ENCODE results near the gene C16orf95.
A peak's percentile ranks its signal among the peaks of the same experiment; 100 is the strongest.
"Not testable (repeated sequence)": the region's sequence is repeated elsewhere in the genome, so short reads cannot be mapped to it uniquely, and the experiment has no call there.

The C16orf95 gene, protein sequence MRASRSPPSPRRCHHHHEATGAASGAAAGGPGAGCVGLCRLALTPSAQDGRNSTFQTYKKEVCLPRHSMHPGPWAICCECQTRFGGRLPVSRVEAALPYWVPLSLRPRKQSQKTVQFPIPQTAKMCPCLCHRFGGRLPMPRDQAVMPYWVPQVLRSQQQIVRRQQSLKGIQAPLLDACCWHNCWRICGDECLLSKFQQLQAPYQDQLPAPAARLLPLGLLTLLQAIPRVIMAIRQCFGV

DNA sequence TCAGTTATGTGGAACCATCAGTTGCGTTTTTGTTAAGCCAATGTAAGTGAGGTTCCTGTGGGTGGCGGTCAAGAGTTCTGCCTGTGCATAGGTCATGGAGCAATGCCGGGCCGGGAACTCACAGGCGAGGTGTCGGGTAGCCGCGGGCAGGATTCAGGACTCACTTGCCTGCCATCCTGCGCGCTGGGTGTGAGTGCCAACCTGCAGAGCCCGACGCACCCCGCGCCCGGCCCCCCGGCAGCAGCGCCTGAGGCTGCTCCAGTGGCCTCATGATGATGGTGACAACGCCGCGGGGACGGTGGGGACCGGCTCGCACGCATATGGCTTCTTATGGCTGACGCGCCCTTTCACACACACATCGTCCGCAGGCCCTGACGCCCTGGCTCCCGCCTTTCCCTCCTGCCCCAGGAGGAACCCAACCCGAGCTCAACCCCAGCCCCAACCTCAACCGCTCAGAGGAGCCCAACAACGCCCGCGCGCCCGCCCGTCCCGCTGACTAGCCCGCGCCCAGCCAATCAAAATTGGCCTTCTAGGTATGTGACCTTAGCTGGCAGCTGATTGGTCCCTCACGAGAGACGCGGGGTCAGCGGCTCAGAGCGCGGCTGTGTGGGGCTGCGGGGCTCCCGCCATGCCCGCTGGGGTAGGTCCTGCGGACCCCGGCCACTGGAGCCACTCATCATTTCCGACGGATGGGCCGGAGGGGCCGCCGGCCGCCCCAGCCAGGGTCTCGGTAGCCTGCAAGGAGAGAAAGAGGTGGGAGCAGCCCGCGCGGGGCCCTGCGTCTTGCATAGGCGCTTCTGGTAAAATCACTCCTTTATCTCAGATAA lies at the start of gene C16orf95:
TSS of gene C16orf95 (minus strand) at position 470 of the 827 bp plus-strand sequence. CDS start at position 320, 150 bp downstream.
- DNase-seq (ENCODE audit: low read depth in 2 of 3, low spot score in 2 of 3) = peak; percentile 91 to 99 (median 96)

DNA sequence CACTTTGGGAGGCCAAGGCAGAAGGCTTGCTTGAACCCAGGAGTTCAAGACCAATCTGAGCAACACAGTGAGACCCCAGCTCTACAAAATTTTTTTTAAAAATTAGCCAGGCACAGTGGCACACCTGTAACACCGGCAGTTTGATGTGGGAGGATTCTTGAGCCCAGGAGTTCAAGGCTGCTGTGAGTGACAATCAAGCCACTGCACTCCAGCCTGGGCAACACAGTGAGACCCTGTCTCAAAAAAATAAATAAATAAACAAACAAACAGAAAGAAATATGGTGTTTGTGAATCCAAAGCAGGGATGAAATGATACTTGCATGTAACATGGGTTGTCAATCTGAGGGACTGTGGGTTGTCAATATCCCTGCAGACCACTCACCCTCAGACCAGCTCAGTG lies 49.7 kb upstream of the C16orf95 start:
- no peak for DNase-seq (ENCODE audit: low read depth in 2 of 3, low spot score in 2 of 3)

DNA sequence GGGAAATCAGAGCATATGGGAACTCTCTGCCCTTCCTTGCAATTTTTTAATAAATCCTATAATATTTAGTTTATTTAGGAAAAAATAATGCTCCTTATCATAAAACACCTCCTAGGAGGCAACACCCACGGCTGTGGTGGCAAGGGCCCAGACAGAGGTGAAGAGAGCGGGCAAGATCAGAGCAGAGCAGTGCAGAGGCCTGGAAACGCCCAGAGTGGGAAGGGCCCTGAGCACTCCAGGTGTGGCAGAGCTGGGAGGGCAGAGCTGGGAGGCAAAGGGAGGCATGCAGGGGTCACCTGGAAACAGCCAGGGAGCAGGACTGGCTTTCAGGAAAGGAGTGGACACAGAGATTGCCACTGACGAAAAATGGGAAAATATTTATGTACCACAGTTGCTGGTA lies 49.1 kb upstream of the C16orf95 start:
- no peak for DNase-seq (ENCODE audit: low read depth in 2 of 3, low spot score in 2 of 3)

DNA sequence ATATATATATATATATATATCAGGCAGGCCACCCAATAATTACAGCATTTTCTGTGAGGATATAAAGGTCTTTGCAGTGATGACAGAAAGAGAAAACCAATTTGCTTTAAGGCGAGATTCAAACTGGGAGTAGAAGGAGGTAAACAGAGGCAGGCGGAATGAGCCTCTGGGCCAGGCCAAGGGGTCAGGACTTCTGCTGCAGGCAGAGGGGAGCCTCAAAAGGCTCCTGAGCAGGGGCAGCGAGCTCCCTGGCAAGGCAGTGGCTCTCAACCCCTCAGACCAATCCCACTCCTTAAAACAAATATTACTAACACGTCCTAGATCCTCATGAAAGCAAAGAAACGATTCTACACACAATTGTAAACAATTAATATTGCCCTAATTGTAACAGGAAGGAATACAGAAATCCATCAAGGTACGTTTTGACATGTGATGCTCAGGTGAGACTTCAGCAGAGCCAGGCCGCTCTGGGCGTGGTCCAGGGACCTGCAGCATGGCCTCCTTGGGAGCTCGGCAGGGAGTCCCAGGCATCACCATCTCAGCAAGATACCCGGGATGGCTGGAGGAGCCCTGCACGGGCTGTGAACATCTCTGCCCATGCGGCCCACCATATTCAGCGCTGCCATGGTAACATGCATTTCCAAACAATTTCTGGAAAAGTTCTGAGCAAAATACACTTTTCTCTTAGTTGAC lies 48.0 kb upstream of the C16orf95 start:
- DNase-seq (ENCODE audit: low read depth in 2 of 3, low spot score in 2 of 3) = no peak

DNA sequence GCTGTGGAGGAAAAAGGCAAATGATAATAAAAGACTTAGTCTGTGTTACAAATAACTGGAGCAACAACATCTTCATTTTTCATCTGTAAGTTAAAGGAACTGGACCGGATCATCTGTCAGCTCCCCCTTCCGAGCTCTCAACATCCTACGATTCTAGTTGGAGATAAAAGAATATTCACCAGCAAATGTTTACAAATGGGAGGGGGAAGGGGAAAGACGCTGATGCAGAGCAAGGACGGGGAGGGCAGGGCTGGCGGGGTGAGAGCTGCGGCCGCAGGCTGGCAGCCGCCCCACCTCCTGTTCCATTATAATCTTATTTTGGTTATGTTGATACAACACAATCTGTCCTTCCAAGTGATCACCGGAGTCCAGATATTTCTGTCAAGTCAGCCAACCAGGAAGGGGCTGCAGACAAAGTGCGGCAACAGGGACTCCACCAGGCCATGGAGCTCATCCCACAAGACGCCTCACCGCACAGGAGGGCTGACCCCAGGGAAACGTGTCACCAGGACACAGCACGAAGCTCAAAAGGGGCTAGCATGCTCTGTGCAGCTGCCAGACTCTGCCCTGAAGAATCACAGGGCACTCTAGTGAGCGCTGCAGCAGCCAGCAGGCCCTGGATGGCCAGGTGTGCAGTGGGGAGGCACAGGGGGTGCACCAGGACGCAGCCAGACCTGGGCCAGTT lies 46.7 kb upstream of the C16orf95 start:
- DNase-seq (ENCODE audit: low read depth in 2 of 3, low spot score in 2 of 3) = no peak

DNA sequence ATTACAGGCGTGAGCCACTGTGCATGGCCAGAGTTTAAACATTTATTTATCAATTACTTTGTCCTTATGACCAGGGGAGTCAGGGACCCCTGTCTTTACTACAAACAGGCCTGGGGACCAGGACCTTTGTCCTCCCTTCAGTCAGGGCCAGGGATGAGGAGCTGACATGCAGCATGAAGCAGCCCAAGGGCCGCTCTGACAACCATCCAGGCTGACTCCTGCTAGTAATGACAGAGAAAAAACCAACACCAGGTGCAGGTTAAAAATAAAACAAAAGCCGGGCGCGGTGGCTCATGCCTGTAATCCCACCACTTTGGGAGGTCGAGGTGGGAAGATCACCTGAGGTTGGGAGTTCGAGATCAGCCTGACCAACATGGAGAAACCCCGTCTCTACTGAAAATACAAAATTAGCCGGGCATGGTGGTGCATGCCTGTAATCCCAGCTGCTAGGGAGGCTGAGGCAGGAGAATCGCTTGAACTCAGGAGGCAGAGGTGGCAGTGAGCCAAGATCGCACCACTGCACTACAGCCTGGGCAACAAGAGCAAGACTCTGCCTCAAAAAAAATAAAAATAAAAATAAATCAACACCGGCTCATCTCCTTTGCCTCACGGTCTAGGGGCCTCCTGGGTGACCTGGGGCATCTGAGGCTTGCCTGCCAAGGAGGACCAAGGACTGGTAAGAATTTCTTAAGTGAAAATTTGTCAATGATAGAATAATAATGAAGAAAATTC lies 45.8 kb upstream of the C16orf95 start:
- DNase-seq (ENCODE audit: low read depth in 2 of 3, low spot score in 2 of 3) = not testable (repeated sequence)

DNA sequence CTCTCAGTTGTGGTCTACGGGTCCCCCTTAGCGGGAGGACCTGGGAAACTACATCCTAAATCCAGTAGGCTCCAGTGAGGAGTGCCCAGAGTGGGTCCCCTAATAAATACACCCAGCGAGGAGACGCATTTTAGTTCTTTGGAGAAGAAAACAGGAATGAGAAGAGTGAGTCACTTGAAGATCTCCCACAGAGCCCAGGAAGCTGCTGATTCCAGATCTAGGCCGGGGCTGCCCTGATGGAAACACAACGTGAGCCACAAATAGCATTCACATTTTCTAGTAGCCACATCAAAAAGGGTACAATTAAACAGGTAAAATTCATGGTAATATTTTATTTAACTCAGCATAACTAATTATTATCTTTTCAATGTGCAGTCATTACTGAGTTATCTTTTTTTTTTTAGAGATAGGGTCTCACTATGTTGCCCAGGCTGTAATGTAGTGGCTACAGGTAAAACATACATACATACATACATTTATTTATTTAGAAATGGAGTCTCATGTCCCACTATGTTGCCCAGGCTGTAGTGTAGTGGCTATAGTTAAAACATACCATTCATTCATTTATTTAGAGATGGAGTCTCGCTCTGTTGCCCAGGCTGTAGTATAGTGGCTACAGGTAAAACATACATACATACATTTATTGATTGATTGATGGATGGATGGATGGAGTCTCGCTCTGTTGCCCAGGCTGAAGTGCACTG lies 44.9 kb upstream of the C16orf95 start:
- DNase-seq (ENCODE audit: low read depth in 2 of 3, low spot score in 2 of 3) = no peak

DNA sequence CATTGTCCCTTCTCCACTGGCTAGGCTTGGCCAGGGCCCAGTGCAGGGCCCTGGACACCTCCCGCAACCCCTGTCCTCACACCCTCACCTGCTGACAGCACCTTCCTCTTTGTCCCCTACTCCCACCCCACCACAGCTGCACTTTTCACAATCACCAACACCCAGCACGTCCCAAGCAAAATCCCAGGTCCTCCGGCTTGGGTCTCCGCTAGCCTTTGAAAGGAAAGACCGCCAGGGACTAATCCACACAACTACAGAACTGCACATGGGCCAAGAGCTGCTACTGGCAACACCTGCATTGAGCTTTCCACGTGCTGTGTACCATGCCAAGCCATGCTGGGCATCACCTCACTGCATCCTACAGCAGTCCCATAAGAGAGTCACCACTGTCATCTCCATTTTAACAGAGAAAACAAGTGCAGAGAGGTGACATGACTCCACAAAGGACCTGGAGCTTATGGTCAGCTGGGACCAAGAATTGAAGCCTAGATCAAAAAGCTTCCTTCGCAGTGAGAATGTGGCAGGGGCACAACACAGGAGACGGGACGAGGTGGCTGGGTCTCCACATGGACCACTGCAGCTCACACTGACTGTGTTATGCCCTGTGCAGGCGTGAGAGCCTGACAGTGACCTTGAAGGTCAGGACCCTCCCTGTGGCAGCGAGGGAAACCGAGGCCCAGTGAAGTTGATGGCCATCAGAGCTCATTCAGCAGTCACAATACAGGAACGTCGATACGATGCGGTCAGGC lies 43.8 kb upstream of the C16orf95 start:
- no peak for DNase-seq (ENCODE audit: low read depth in 2 of 3, low spot score in 2 of 3)

DNA sequence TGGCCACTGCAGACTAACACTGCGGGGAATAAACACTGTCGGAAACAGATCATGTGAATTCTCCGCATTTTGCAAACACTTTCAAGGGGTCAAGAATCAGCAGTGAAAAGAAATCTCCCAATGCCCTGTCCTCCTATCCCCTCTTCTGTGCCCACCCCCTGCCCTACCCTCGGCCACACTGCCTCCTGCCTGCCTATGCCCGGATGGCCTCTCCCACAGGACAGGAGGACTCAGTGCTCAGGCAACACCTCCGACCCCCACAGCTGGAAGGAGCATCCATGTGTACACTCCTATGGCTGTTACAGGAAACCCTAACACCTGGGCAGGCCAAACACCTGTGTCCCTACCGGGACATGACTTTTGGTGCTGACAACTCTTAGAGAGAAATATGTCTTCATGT lies 41.9 kb upstream of the C16orf95 start:
- no peak for DNase-seq (ENCODE audit: low read depth in 2 of 3, low spot score in 2 of 3)

DNA sequence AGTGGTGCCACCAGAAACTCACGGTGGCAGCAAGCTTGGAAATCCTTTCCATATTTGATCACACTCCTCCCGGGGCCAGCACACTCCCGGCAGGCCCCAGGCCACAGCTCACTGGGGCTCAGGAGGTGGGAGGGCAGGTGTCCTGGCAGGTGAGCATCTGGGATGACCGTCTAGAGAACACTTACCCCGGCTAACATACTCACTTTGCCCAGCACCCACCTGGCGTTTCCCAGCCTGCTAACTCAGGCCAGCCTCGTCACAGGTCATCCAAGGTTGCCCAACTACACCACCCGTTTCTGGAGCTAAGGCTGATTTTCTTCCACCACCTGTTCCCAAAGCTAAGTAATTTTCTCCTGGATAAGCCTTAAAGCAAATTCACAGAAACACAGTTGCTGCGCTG lies 41.5 kb upstream of the C16orf95 start:
- no peak for DNase-seq (ENCODE audit: low read depth in 2 of 3, low spot score in 2 of 3)

DNA sequence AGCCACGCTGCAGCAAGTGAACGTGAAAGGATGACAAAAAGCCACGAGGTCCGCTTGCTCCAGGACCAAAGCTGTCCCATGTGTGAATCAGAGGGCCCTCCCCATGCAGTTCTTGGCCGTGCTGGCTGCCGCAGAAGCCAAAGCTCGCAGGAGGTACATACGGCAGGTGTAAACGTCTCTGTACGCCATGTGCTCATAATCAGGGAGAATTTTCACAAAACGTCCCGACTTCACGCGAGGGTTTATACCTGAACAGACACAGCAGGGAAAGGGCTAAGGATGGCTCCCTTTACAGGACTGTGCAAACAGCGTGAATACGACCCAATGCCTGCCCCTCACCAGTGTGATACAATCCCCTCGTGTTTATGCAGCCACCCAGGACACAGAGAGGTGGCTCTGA lies 41.1 kb upstream of the C16orf95 start:
- DNase-seq (ENCODE audit: low read depth in 2 of 3, low spot score in 2 of 3) = no peak

DNA sequence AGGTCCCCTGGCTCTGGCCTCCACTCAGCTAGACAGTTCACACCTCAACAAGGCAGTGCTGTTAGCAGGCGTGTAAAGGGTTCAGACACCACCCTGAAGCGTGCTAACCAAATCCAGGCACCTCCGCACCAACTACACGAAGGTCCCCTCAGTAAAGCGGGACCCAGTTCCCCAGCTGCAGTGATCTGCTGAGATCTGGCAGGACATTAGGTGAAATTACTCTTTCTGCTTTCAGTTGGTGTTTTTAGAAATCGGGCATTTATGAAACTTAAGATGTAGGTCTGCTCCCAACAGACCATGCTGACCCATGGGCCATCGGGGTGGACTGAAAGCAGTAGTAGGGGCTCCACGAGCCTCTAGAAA lies 39.3 kb upstream of the C16orf95 start:
- DNase-seq (ENCODE audit: low read depth in 2 of 3, low spot score in 2 of 3) = no peak

DNA sequence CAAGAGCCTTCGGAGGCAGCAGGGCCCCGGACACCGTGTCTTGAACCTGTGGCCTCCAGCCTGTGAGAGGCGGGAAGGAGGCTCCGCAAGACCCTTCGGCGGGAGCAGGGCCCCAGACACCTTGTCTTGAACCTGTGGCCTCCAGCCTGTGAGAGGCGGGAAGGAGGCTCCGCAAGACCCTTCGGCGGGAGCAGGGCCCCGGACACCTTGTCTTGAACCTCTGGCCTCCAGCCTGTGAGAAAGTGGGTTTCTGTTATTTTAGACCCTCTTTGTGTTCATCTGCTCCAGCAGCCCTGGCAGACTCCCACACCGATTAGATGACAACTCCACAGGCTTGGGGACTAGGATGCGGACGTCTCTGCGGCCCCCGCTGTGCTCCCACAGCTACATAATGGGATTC lies 36.4 kb upstream of the C16orf95 start:
- no peak for DNase-seq (ENCODE audit: low read depth in 2 of 3, low spot score in 2 of 3)

DNA sequence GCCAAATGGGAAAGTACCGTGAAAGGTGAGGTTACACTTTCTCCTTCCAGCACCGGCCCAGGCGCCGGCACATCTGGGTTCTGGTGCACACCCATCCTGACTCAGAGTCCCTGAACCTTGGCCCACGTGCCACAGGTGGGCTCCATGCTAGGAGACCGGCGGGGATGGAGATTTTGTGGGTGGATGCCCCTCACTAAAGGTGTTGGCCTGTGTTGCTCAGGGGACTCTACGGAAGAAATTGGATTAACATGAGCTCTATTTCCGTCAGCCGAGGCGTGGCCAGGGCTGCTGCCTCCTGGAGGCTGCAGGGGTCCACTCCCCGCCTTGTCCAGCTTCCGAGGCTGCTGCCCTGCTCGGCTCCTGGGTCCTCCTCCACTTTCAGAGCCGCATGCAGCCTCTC lies 35.6 kb upstream of the C16orf95 start:
- DNase-seq (ENCODE audit: low read depth in 2 of 3, low spot score in 2 of 3) = no peak

DNA sequence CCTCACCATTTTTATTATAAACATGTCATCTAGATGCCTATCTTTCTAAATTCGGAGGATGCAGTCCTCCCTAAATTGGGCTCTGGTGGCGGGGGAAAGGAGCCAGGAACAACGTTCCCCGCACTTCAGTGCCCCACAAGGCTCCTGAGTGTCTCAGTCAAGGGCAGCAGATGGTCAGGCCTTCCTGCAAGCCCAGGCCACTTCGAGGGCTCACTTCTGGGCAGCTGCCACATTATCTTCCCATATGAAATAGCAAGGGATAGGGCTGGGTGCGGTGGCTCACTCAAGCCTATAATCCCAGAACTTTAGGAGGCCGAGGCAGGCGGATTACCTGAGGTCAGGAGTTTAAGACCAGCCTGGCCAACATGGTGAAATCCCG lies 34.1 kb upstream of the C16orf95 start:
- no peak for DNase-seq (ENCODE audit: low read depth in 2 of 3, low spot score in 2 of 3)

DNA sequence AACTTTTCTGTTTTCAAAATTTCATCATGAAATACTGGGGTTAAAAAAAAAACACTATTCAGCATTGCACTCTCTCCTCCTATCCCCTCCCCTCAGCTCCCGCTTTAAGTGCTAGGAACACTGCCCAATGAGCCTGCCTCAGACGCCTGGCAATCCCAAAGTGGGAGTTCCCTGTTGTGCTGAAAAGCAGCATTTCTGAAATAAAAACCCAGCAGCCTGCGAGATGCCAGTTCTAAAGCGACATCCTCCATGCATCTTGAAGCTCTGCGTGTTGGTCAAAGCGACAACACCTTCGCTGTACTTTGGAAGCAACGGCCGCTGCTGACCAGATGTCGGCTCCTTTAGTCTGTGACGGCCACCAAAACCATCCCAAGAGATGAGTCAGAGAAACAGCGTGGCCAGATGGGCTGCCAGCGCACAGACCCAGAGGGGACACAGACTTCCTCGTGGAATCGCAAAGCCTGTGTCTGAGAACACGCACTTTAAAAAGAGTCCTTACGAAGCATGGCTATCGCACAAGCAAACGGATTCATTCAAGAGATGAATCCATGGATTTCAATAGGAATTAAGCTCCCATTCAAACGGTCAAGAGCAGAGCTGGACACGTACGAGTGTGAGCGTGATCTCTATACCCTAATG lies 33.6 kb upstream of the C16orf95 start:
- no peak for DNase-seq (ENCODE audit: low read depth in 2 of 3, low spot score in 2 of 3)

DNA sequence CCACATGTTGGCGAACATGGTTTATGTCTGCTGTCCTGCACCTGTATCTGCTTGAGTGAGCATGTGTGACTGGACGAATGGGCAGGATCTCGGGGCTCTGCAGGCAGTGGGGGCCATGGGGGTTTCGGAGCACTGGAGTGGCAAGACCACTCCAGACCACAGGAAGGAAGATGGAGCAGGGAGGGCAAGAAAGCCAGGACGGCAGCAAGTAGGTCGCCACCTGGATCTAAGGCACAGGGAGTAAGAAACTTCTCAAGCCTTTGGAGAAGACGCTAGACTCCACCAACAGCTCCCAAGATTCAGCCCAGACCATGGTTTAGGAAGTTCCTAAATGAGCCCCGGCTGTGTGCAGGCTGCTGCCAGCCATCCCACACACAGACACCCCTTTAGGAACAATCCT lies 32.8 kb upstream of the C16orf95 start:
- DNase-seq (ENCODE audit: low read depth in 2 of 3, low spot score in 2 of 3) = no peak

DNA sequence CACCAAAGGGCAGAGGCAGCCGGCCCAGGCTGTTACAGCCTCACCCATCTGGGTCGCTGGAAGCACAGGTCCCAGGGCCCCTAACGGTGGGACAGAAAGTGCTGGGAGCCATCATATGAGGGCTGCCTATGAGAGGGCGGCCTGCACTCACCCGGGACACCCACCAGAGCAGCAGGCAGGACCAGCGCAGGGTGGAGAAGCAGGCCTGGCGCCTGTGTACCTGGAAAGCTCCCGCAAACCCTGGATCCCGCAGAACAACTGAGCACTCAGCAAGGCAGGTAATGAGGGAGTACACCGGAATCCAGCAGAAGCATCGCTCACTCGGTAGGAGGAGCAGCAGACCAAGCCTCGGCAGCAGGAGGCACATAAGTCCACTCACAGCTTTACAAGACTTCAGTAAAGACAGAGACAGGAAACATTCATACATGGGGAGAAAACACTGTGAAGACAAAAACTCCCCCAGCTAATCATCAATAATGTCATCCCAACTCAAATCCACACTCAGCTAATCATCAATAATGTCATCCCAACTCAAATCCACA lies 31.5 kb upstream of the C16orf95 start:
- no peak for DNase-seq (ENCODE audit: low read depth in 2 of 3, low spot score in 2 of 3)

Measured in activated CD8-positive, alpha-beta memory T cell treated with anti-CD3 and anti-CD28 coated beads for 48 hours (primary cell).